ENCODE data around the gene REELD1. TPM values are rescaled to one million over a fixed set of nuclear protein-coding genes. Genes with fewer than 3 reads are reported as not detected.

Gene REELD1
- total RNA-seq, 4 donors from 2014 or later: 1.3 to 2.2 (median 1.5) TPM; not detected in 1

GRCh38 chr4:146193628-146194027 is 20.7 kb upstream of the REELD1 start:
- TF ChIP-seq, protein P1, sequence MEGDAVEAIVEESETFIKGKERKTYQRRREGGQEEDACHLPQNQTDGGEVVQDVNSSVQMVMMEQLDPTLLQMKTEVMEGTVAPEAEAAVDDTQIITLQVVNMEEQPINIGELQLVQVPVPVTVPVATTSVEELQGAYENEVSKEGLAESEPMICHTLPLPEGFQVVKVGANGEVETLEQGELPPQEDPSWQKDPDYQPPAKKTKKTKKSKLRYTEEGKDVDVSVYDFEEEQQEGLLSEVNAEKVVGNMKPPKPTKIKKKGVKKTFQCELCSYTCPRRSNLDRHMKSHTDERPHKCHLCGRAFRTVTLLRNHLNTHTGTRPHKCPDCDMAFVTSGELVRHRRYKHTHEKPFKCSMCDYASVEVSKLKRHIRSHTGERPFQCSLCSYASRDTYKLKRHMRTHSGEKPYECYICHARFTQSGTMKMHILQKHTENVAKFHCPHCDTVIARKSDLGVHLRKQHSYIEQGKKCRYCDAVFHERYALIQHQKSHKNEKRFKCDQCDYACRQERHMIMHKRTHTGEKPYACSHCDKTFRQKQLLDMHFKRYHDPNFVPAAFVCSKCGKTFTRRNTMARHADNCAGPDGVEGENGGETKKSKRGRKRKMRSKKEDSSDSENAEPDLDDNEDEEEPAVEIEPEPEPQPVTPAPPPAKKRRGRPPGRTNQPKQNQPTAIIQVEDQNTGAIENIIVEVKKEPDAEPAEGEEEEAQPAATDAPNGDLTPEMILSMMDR (IDR thresholded peaks at IDR 0.05; ENCODE audit: low read depth): no peak

DNA sequence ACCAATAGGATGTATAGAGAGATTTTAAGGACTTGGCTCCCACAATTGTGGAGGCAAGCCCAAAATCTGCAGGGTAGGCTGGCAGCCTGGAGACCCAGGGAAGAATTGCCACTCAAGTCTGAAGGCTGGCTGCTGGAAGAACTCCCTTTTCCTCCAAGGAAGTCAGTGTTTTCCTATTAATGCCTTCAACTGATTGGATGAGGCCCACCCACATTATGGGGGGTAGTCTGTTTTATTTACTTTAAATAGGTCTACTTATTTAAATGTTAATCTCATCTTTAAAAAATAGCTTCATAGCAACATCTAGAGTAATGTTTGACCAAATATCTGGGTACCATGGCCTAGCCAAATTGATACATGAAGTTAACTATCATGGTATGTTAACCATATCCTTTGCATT is 20.1 kb upstream of the REELD1 start:
- TF ChIP-seq, protein P1 (IDR thresholded peaks at IDR 0.05; ENCODE audit: low read depth): no peak

DNA sequence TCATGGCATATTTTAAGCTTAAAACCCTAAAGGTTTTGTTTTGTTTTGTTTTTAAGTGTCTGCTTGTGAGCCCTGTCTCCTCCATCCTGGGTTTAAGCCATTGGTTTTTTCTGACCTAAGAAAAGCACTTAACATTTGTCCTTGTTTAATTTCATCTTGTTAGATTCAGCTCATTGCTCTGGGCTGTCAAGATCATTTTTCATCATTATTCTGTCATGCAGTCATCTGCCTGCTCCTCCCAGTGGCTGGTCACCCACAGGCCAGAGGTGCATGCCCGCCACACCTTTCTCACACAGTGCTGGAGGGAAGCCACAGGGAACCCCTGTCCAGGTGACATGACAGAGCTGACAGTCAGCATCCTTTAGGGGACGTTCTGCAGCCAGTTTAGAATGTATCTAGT is 11.7 kb upstream of the REELD1 start:
- TF ChIP-seq, protein P1 (IDR thresholded peaks at IDR 0.05; ENCODE audit: low read depth): no peak

DNA sequence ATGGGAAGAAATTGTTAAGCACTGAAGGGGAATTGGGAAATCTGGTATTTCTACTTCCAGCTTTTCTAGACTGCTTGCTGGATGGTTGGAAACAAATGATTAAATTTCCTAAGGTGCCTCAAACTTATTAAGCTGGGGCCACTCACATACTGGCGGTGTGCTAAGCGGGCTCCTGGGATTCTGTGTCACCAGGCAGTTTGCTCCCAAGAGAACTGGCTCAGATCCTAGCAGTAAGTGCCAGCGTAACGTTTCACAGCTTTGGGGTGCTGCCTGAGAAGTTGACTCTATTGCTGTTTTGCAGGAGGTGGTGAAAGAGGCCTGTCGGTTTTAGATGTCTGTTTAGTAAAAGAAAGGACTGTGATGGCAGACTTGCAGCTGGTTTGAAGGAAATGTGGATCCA is 6.9 kb upstream of the REELD1 start:
- TF ChIP-seq, protein P1 (IDR thresholded peaks at IDR 0.05; ENCODE audit: low read depth): no peak

- TF ChIP-seq, protein P1 (IDR thresholded peaks at IDR 0.05; ENCODE audit: low read depth): no peak
Observed at GRCh38 chr4:146210890-146211289, 3.4 kb upstream of the REELD1 start.

- TF ChIP-seq, protein P1 (IDR thresholded peaks at IDR 0.05; ENCODE audit: low read depth): no peak
Observed at GRCh38 chr4:146211440-146211839, 2.9 kb upstream of the REELD1 start.

DNA sequence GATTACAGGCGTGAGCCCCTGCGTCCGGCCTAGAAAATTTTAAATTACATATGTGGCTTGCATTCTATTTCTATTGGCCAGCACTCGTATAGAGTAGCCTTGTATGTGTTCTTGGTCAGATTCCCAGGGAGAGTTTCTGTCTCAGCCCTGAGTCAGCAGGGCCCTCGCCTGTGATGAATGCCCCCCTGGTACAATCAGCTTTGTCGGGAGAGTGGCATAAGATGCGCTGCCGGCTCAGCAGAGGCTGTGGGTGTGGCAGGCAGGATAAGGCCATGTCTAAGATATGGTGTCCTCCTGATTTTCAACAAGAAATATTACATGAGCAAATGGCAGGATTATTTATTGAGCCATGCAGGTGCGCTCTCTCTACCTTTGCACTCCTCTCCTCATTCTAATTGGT is 1.6 kb upstream of the REELD1 start:
- TF ChIP-seq, protein P1 (IDR thresholded peaks at IDR 0.05; ENCODE audit: low read depth): no peak

Data from subcutaneous adipose tissue (tissue), 4 donors.